H1 (cell line): ENCODE measurements around the gene UFC1. TPM values are rescaled to one million over a fixed set of nuclear protein-coding genes. Genes with fewer than 3 reads are reported as not detected.

Experiments
- CTCF ChIA-PET: fragments of 300-600 bp; sonication (Branson Sonifier 250); formaldehyde crosslinking; loops from one replicate; lab custom pipeline; 2021; ENCODE audit not compliant: partially characterized antibody; lab: Charles Lee
- POLR2A ChIA-PET: fragments of 300-600 bp; sonication (Branson Sonifier 250); formaldehyde crosslinking; loops from one replicate; lab custom pipeline; 2021; ENCODE audit warnings: inconsistent platforms; ENCODE audit not compliant: partially characterized antibody; lab: Charles Lee
- DNase-seq, 2 experiments: peaks; one replicate each; pipeline versions ENCODE4 v3.0.0 to v3.0.0-alpha.2; 2010 to 2022; ENCODE audit warnings: low spot score in 2 of 2, low read depth in 1 of 2, mixed read lengths in 1 of 2
- FAIRE-seq: peaks from 2 replicates; lab custom pipeline; 2011; peaks lifted over from hg19 to GRCh38; lab: Jason Lieb, UNC
- H2AFZ ChIP-seq: 2 replicates; pipeline ENCODE4 v1.8.1; 2012; ENCODE audit warnings: low read length, inconsistent platforms
- H2AK5ac ChIP-seq: 2 replicates; pipeline ENCODE4 v1.6.1; 2013; ENCODE audit warnings: low read depth, low read length
- H2BK120ac ChIP-seq: replicated peaks from 2 replicates; pipeline ENCODE3; 2013; ENCODE audit warnings: low read depth, low read length, inconsistent platforms
- H2BK12ac ChIP-seq: 2 replicates; pipeline ENCODE4 v1.6.1; 2013; ENCODE audit warnings: low read depth, low read length
- H2BK15ac ChIP-seq: 2 replicates; pipeline ENCODE4 v1.6.1; 2013; ENCODE audit warnings: low read length
- H2BK20ac ChIP-seq: 2 replicates; pipeline ENCODE4 v1.6.1; 2013; ENCODE audit warnings: low read length
- H2BK5ac ChIP-seq: 2 replicates; pipeline ENCODE4 v1.6.1; 2013; ENCODE audit warnings: low read depth, low read length
- H3K14ac ChIP-seq: 2 replicates; pipeline ENCODE4 v1.6.1; 2013; ENCODE audit warnings: inconsistent platforms; ENCODE audit not compliant: insufficient read length
- H3K18ac ChIP-seq: 2 replicates; pipeline ENCODE4 v1.6.1; 2013; ENCODE audit warnings: low read length; ENCODE audit errors: extremely low read depth
- H3K23ac ChIP-seq: 2 replicates; pipeline ENCODE4 v1.6.1; 2013; ENCODE audit warnings: inconsistent platforms; ENCODE audit not compliant: insufficient read length
- H3K23me2 ChIP-seq: 2 replicates; pipeline ENCODE4 v1.6.1; 2013; ENCODE audit warnings: low read depth, low read length
- H3K27ac ChIP-seq: 2 replicates; pipeline ENCODE4 v1.6.1; 2011; ENCODE audit warnings: low read depth, low read length, inconsistent platforms
- H3K27me3 ChIP-seq, 4 experiments: replicated peaks in 1 of 4; 1 replicate in 1 of 4; 2 replicates in 3 of 4; pipeline versions ENCODE4 v1.6.1 to v1.8.1; 2011 to 2013; ENCODE audit warnings: low read length in 3 of 4, mild to moderate bottlenecking in 3 of 4, inconsistent platforms in 2 of 4, mixed read lengths in 2 of 4, moderate library complexity in 1 of 4; ENCODE audit not compliant: control insufficient read depth in 3 of 4, insufficient read depth in 3 of 4; ENCODE audit errors: extremely low read depth in 1 of 4
- H3K36me3 ChIP-seq, 4 experiments: 2 replicates each; pipeline versions ENCODE4 v1.6.1 to v1.8.1; 2011 to 2013; ENCODE audit warnings: mild to moderate bottlenecking in 4 of 4, low read length in 3 of 4, moderate library complexity in 2 of 4, control low read depth in 1 of 4, inconsistent platforms in 1 of 4; ENCODE audit not compliant: insufficient read depth in 4 of 4, control insufficient read depth in 2 of 4
- H3K4ac ChIP-seq: replicated peaks from 2 replicates; pipeline ENCODE3; 2013; ENCODE audit warnings: low read length, low read depth, mixed read lengths, inconsistent platforms; ENCODE audit not compliant: insufficient read length
- H3K4me1 ChIP-seq, 4 experiments: replicated peaks in 1 of 4; 1 replicate in 1 of 4; 2 replicates in 3 of 4; pipeline versions ENCODE4 v1.6.1 to v1.8.1; 2011 to 2013; ENCODE audit warnings: low read length in 3 of 4, inconsistent platforms in 2 of 4, mixed read lengths in 1 of 4; ENCODE audit not compliant: insufficient read depth in 4 of 4, control insufficient read depth in 3 of 4
- H3K4me2 ChIP-seq, 2 experiments: 2 replicates each; pipeline versions ENCODE4 v1.6.1 to v1.8.1; 2011 to 2013; ENCODE audit warnings: low read depth in 2 of 2, low read length in 2 of 2, control low read depth in 1 of 2, inconsistent platforms in 1 of 2, mild to moderate bottlenecking in 1 of 2; ENCODE audit not compliant: insufficient read depth in 1 of 2
- H3K4me3 ChIP-seq, 4 experiments: fragments of 200-600, 300-600 bp in 1 of 4; sonication (generic), shearing (Covaris generic), sonication (Bioruptor Twin) in 1 of 4; 2 replicates each; pipeline versions ENCODE4 v1.5.1 to v1.8.1; 2011 to 2016; ENCODE audit warnings: low read length in 4 of 4, low read depth in 3 of 4, control low read depth in 2 of 4, inconsistent platforms in 2 of 4, mild to moderate bottlenecking in 2 of 4, mixed read lengths in 1 of 4, moderate library complexity in 1 of 4; ENCODE audit not compliant: insufficient read depth in 2 of 4; ENCODE audit errors: extremely low read depth in 1 of 4
- H3K56ac ChIP-seq: replicated peaks from 2 replicates; pipeline ENCODE3; 2013; ENCODE audit warnings: low read depth, mild to moderate bottlenecking, mixed read lengths, low read length, inconsistent platforms; ENCODE audit not compliant: insufficient read length
- H3K79me1 ChIP-seq: 2 replicates; pipeline ENCODE4 v1.6.1; 2013; ENCODE audit warnings: low read depth, low read length, control low read depth
- H3K79me2 ChIP-seq, 2 experiments: 2 replicates each; pipeline versions ENCODE4 v1.6.1 to v1.8.1; 2012 to 2013; ENCODE audit warnings: low read length in 2 of 2, mild to moderate bottlenecking in 2 of 2, inconsistent platforms in 1 of 2; ENCODE audit not compliant: insufficient read depth in 2 of 2, control insufficient read depth in 1 of 2
- H3K9ac ChIP-seq, 4 experiments: replicated peaks in 1 of 4; 1 replicate in 1 of 4; 2 replicates in 3 of 4; pipeline versions ENCODE4 v1.6.1 to v1.8.1; 2011 to 2013; ENCODE audit warnings: low read depth in 3 of 4, low read length in 3 of 4, control low read depth in 2 of 4, mild to moderate bottlenecking in 2 of 4, moderate library complexity in 2 of 4, inconsistent platforms in 1 of 4; ENCODE audit errors: extremely low read depth in 1 of 4
- H3K9me3 ChIP-seq, 2 experiments: 2 replicates each; pipeline versions ENCODE4 v1.6.1 to v1.8.1; 2012 to 2013; ENCODE audit warnings: mild to moderate bottlenecking in 2 of 2, moderate library complexity in 2 of 2, control low read depth in 1 of 2, inconsistent platforms in 1 of 2, low read depth in 1 of 2, low read length in 1 of 2, mixed read lengths in 1 of 2; ENCODE audit not compliant: insufficient read depth in 2 of 2
- H4K20me1 ChIP-seq, 2 experiments: replicated peaks in 1 of 2; 2 replicates each; pipeline versions ENCODE3 to v1.8.1; 2011 to 2013; ENCODE audit warnings: inconsistent platforms in 2 of 2, low read length in 2 of 2, mild to moderate bottlenecking in 1 of 2; ENCODE audit not compliant: insufficient read depth in 2 of 2, control insufficient read depth in 1 of 2
- H4K5ac ChIP-seq: 2 replicates; pipeline ENCODE4 v1.6.1; 2013; ENCODE audit warnings: low read length, low read depth, mixed read lengths, inconsistent platforms; ENCODE audit not compliant: insufficient read length
- H4K8ac ChIP-seq: 2 replicates; pipeline ENCODE4 v1.8.0; 2013; ENCODE audit warnings: mild to moderate bottlenecking, moderate library complexity, low read length, inconsistent platforms; ENCODE audit not compliant: insufficient read depth; ENCODE audit errors: extremely low read depth
- H4K91ac ChIP-seq: replicated peaks from 2 replicates; pipeline ENCODE3; 2013; ENCODE audit warnings: low read length, mixed read lengths, inconsistent platforms; ENCODE audit not compliant: insufficient read length
- ATF2 ChIP-seq: IDR thresholded peaks from 2 replicates; pipeline ENCODE4 v1.6.1; 2012; ENCODE audit warnings: low read length, inconsistent platforms
- BCL11A ChIP-seq, 2 experiments: IDR thresholded peaks; one replicate each; pipeline ENCODE4 v1.6.1; 2011; ENCODE audit warnings: low read depth in 2 of 2, low read length in 2 of 2, mild to moderate bottlenecking in 2 of 2
- GTF2F1 ChIP-seq: IDR thresholded peaks from 2 replicates; pipeline ENCODE4 v1.6.1; 2012; ENCODE audit warnings: low read depth, low read length, improper control_type of control experiment, borderline replicate concordance
- PHF8 ChIP-seq: fragments of 200-600 bp; sonication (generic); conservative IDR thresholded peaks from 2 replicates; pipeline ENCODE4 v1.7.1; 2012; ENCODE audit warnings: low read depth, mild to moderate bottlenecking, inconsistent platforms, low read length, moderate library complexity
- POLR2AphosphoS5 ChIP-seq: IDR thresholded peaks from 2 replicates; pipeline ENCODE4 v1.6.1; 2011; ENCODE audit warnings: low read depth, low read length
- SIX5 ChIP-seq: IDR thresholded peaks from 2 replicates; pipeline ENCODE4 v1.6.1; 2011; ENCODE audit warnings: mild to moderate bottlenecking, low read depth, low read length
- SUZ12 ChIP-seq: fragments of 200-600 bp; sonication (generic); IDR thresholded peaks from 2 replicates; pipeline ENCODE4 v1.6.1; 2012; ENCODE audit warnings: mild to moderate bottlenecking, inconsistent platforms, low read length, moderate library complexity, mixed read lengths
- WGBS, 2 experiments: shearing (Covaris generic) in 1 of 2; methylation state at CpG; one replicate each; pipeline versions ENCODE4 v1.1.6 to v1.1.7; 2013 to 2015; ENCODE audit warnings: low lambda C conversion rate in 2 of 2, mixed read lengths in 2 of 2, inconsistent platforms in 1 of 2, low coverage in 1 of 2, missing lambda C conversion rate in 1 of 2; ENCODE audit not compliant: insufficient replicate concordance in 2 of 2, insufficient coverage in 1 of 2, insufficient read length in 1 of 2; ENCODE audit errors: extremely low coverage in 1 of 2, missing lambda C conversion rate in 1 of 2; 5-methylcytosine and 5-hydroxymethylcytosine counted together
- polyA plus RNA-seq, 7 experiments: library from polyadenylated mRNA; depleted of rRNA in 3 of 7; stranded (reverse) in 5 of 7; unstranded in 2 of 7; fragments of >200 nt in 5 of 7; fragments of 200-250 nt in 2 of 7; gene quantifications; 1 replicate in 5 of 7; 2 replicates in 1 of 7; 4 replicates in 1 of 7; pipeline versions ENCODE4 v1.2.1 to v1.2.3, GENCODE V29; 2011 to 2013; ENCODE audit warnings: missing spikeins in 2 of 7, mixed read lengths in 2 of 7
- total RNA-seq: library from RNA; stranded (reverse); fragmentation: NEBNext Ultra II Directional; extraction: Animal tissue kit (Norgen Biotek cat#: 25700); gene quantifications from 2 replicates; pipeline ENCODE4 v1.2.1, GENCODE V29; 2021

UFC1 gene
- total and polyA plus RNA-seq, 2 of the 8 experiments (the other 6 are each of a cell fraction or from before 2014, with no cell fraction given): 67.8 to 102 TPM

DNA sequence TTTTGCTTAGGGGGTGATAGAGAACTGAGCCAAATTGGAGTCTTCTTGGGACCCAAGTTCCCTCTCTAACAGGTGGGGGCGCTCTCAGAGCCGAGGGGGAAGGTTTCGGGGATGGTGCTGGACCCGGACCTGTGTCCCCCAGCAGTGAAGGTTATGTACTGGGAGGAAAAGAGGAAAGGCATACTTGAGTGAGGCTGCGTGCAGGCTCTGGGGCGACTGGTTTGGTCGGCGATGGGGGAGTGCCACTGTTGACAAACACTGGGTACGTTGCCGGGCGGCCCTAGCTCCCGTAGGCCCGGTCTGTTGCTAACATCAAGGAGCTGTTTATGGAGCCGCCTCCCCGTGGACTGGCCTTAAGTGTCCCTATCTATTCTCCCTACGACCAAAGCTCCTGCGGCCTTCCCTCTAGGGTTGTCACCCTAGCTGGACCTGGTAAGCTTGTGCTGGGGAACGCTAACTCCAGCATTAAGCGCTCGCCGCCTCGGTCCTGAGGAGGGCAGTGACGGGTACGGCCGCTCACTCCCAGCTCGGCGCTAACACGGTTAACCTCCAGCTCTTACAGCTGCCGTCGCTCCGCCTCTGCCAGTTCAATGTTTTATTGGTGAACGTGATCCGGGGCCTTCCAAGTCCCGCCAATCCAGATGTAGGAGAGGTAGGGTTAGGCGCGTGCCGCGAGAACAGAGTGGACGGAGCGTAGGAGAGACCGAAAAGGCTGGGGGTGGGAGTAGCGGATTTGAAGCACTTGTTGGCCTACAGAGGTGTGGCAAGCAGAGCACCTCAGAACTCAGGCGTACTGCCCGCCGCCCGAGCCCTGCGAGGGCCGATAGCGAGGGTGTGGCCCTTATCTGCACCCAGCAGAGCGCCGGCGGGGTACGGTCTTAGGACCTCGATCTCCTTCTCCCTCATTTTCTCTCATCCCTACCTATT, 12.2 kb downstream of the UFC1 start, which contains the start of gene PPOX:
Gene PPOX (plus strand): TSS at position 685 of the 927 bp plus-strand sequence. CDS start 422 bp downstream, outside the sequence.
- WGBS, 2 experiments: 1% methylated on average over 52 of the region's 54 CpGs; no CpG with 5 or more reads in 1 of the 2 experiments
- Histone ChIP-seq H3K9me3 (no peaks in the 10 kb centered on the region), H2BK20ac (no peak within 1 kb of the TSS), H3K18ac (no peak within 1 kb of the TSS), H3K27me3 (no peaks in the 10 kb centered on the region), H2BK15ac (peak within 1 kb of the TSS; percentile 72; the same call in 1 of the 2 replicates), H2AK5ac (no peak within 1 kb of the TSS), H3K36me3 (peaks cover 3 to 14% (median 10%) of the 10 kb centered on the region in 4 experiments; a peak in 6 of 8 replicates), H4K20me1 (no peaks in the 10 kb centered on the region), H3K23ac (no peak within 1 kb of the TSS), H3K56ac (peak within 1 kb of the TSS; percentile 9), H3K4me2 (peak within 1 kb of the TSS; percentile 66 to 92), H2BK12ac (no peak within 1 kb of the TSS), H2AFZ (peak within 1 kb of the TSS; percentile 62; the same call in 1 of the 2 replicates), H3K4me1 (peaks cover 0 to 7% (median 5%) of the 10 kb centered on the region in 4 experiments; a peak in 4 of 7 replicates), H3K23me2 (peaks cover 11% of the 10 kb centered on the region; the same call in 1 of the 2 replicates), H3K79me1 (no peaks in the 10 kb centered on the region; the same call in 1 of the 2 replicates), H3K27ac (peak within 1 kb of the TSS; percentile 47), H3K9ac (peak within 1 kb of the TSS; percentile 43 to 69 (median 58)), H2BK120ac (no peak within 1 kb of the TSS), H4K91ac (peak within 1 kb of the TSS; percentile 67), H3K4me3 (peak within 1 kb of the TSS; percentile 64 to 87 (median 82)), H3K14ac (no peak within 1 kb of the TSS), H3K4ac (peak within 1 kb of the TSS; percentile 22), H4K5ac (peak within 1 kb of the TSS; percentile 20), H2BK5ac (peak within 1 kb of the TSS; percentile 3; the same call in 1 of the 2 replicates), H4K8ac (peak within 1 kb of the TSS; percentile 41), H3K79me2 (no peaks in the 10 kb centered on the region)
- FAIRE-seq: peak; percentile 82
- POLR2A ChIA-PET: interaction anchor here (1.1 to 4.7 kb wide), 9 partner anchors 8 to 45 kb away, joined by 3 to 51 read pairs (median 12); partner anchors contain the start of genes ADAMTS4, B4GALT3, DEDD and NDUFS2
- CTCF ChIA-PET: interaction anchor here (0.5 to 5.3 kb wide), 30 partner anchors 10 to 1192 kb away, joined by 3 to 32 read pairs (median 4); partner anchors contain the start of genes ADAMTS4, B4GALT3, DEDD and KLHDC9
- peak; percentile 90 to 94 for DNase-seq
- TF ChIP-seq BCL11A (IDR thresholded peaks at IDR 0.05; ENCODE audit: low read depth in 2 of 2, low read length in 2 of 2): no peak
- TF ChIP-seq GTF2F1: no peak; the same call in 1 of the 2 replicates
- TF ChIP-seq SUZ12: no peak
- no peak for TF ChIP-seq SIX5
- peak; percentile 40; the same call in 1 of the 2 replicates for TF ChIP-seq PHF8
- peak; percentile 75 for TF ChIP-seq POLR2AphosphoS5
- TF ChIP-seq ATF2: 0 out of 2 replicates have a peak, but pooled peaks have one; percentile 27
